ENCODE results near the gene HDAC4. TPM values are rescaled to one million over a fixed set of nuclear protein-coding genes. Genes with fewer than 3 reads are reported as not detected.
"Not testable (repeated sequence)": the region's sequence is repeated elsewhere in the genome, so short reads cannot be mapped to it uniquely, and the experiment has no call there.

Gene HDAC4
- polyA plus RNA-seq, 1 experiment = 4.4 TPM

GRCh38 chr2:239177908-239178307, 222.9 kb downstream of the HDAC4 start:
- H3K27me3 ChIP-seq (ENCODE audit: control insufficient read depth, insufficient read depth, low read length) = no peaks in the 10 kb centered on the region
- POLR2A ChIA-PET = interaction anchor here (0.7 kb wide), 1 partner anchor 848 kb away, joined by 4 read pairs; no protein-coding TSS in a partner anchor
- DNase-seq (ENCODE audit: low read depth) = no peak
- H3K36me3 ChIP-seq (ENCODE audit: control insufficient read depth, insufficient read depth, low read length) = no peaks in the 10 kb centered on the region
- TF ChIP-seq CTCF (IDR thresholded peaks at IDR 0.05; ENCODE audit: insufficient read depth, low read depth, low read length) = no peak
- CTCF ChIA-PET = no interaction called here
- H3K4me3 ChIP-seq (ENCODE audit: low read depth, low read length) = no peak overlapping the region

GRCh38 chr2:239177325-239177724, 223.5 kb downstream of the HDAC4 start:
- TF ChIP-seq CTCF (IDR thresholded peaks at IDR 0.05; ENCODE audit: insufficient read depth, low read depth, low read length) = no peak
- Histone ChIP-seq H3K4me3 (ENCODE audit: low read depth, low read length) (no peak overlapping the region), H3K27me3 (ENCODE audit: control insufficient read depth, insufficient read depth, low read length) (no peaks in the 10 kb centered on the region), H3K36me3 (ENCODE audit: control insufficient read depth, insufficient read depth, low read length) (no peaks in the 10 kb centered on the region)
- POLR2A ChIA-PET = interaction anchor here (0.7 kb wide), 1 partner anchor 849 kb away, joined by 4 read pairs; no protein-coding TSS in a partner anchor
- CTCF ChIA-PET = no interaction called here
- DNase-seq (ENCODE audit: low read depth) = no peak

- H3K27me3 ChIP-seq (ENCODE audit: control insufficient read depth, insufficient read depth, low read length); H3K4me3 ChIP-seq (ENCODE audit: low read depth, low read length); DNase-seq (ENCODE audit: low read depth); POLR2A ChIA-PET; H3K36me3 ChIP-seq (ENCODE audit: control insufficient read depth, insufficient read depth, low read length); CTCF ChIA-PET: not testable (repeated sequence)
Measured at GRCh38 chr2:239176138-239176803, 224.5 kb downstream of the HDAC4 start.

- CTCF ChIA-PET = no interaction called here
- no peaks in the 10 kb centered on the region for H3K27me3 ChIP-seq (ENCODE audit: control insufficient read depth, insufficient read depth, low read length)
- no peaks in the 10 kb centered on the region for H3K36me3 ChIP-seq (ENCODE audit: control insufficient read depth, insufficient read depth, low read length)
- no peak overlapping the region for H3K4me3 ChIP-seq (ENCODE audit: low read depth, low read length)
- POLR2A ChIA-PET = no interaction called here
- TF ChIP-seq CTCF (IDR thresholded peaks at IDR 0.05; ENCODE audit: insufficient read depth, low read depth, low read length) = no peak
- DNase-seq (ENCODE audit: low read depth) = no peak
Measured at GRCh38 chr2:239175181-239175580, 225.6 kb downstream of the HDAC4 start.

GRCh38 chr2:239173301-239173700, 227.5 kb downstream of the HDAC4 start:
- ChIA-PET POLR2A (no interaction called here), CTCF (no interaction called here)
- Histone ChIP-seq H3K27me3 (ENCODE audit: control insufficient read depth, insufficient read depth, low read length) (no peaks in the 10 kb centered on the region), H3K36me3 (ENCODE audit: control insufficient read depth, insufficient read depth, low read length) (no peaks in the 10 kb centered on the region; the same call in 1 of the 2 replicates), H3K4me3 (ENCODE audit: low read depth, low read length) (no peak overlapping the region)
- no peak for DNase-seq (ENCODE audit: low read depth)
- TF ChIP-seq CTCF (IDR thresholded peaks at IDR 0.05; ENCODE audit: insufficient read depth, low read depth, low read length) = no peak

- H3K36me3 ChIP-seq (ENCODE audit: control insufficient read depth, insufficient read depth, low read length) = peaks cover 2% of the 10 kb centered on the region
- TF ChIP-seq CTCF (IDR thresholded peaks at IDR 0.05; ENCODE audit: insufficient read depth, low read depth, low read length) = no peak
- CTCF ChIA-PET = no interaction called here
- POLR2A ChIA-PET = no interaction called here
- no peak overlapping the region for H3K4me3 ChIP-seq (ENCODE audit: low read depth, low read length)
- no peaks in the 10 kb centered on the region for H3K27me3 ChIP-seq (ENCODE audit: control insufficient read depth, insufficient read depth, low read length)
- DNase-seq (ENCODE audit: low read depth) = no peak
Measured at GRCh38 chr2:239171643-239172042, 229.2 kb downstream of the HDAC4 start.
